ENCODE data around the gene SCAMP5. TPM values are rescaled to one million over a fixed set of nuclear protein-coding genes. Genes with fewer than 3 reads are reported as not detected.

The SCAMP5 gene
- total RNA-seq, 1 experiment from 2014 or later = 11.8 TPM

GRCh38 chr15:75044258-75044878 lies 49.0 kb downstream of the SCAMP5 start:
- H3K27ac Mint-ChIP-seq (ENCODE audit: unreplicated experiment) = peak overlapping the region; percentile 82
- intact Hi-C loops (cut with micrococcal nuclease; ENCODE audit: unreplicated experiment) = no loop called here
- peaks cover 25% of the 10 kb centered on the region for H3K4me1 ChIP-seq
- H3K27me3 ChIP-seq (replicated peaks; ENCODE audit: control insufficient read depth, insufficient read depth, low read length) = no peaks in the 10 kb centered on the region
- no peaks in the 10 kb centered on the region for H3K36me3 Mint-ChIP-seq (ENCODE audit: insufficient read depth, unreplicated experiment)
- H3K4me1 Mint-ChIP-seq (ENCODE audit: low read depth, unreplicated experiment) = peaks cover 26% of the 10 kb centered on the region
- BruUV-seq (replicated peaks) = no TSS peak
- H3K9me3 ChIP-seq = no peaks in the 10 kb centered on the region
- no peak overlapping the region for H3K4me3 ChIP-seq (ENCODE audit: low read depth, low read length)
- TF ChIP-seq CTCF (IDR thresholded peaks at IDR 0.05; ENCODE audit: insufficient read depth in 1 of 2, low read depth in 1 of 2, low read length in 1 of 2, severe bottlenecking in 1 of 2, unreplicated experiment in 1 of 2) = no peak
- CTCF ChIA-PET = interaction anchor here (0.9 to 2.5 kb wide), 4 partner anchors 10 to 157 kb away, joined by 3 to 25 read pairs (median 4); partner anchors contain the start of gene C15orf39
- POLR2A ChIA-PET = interaction anchor here (0.6 to 1.1 kb wide), 2 partner anchors 21 kb away, joined by 3 to 5 read pairs; partner anchors contain the start of gene PPCDC
- no peaks in the 10 kb centered on the region; the same call in 1 of the 2 replicates for H3K36me3 ChIP-seq (ENCODE audit: control insufficient read depth, insufficient read depth, low read length)
- no peaks in the 10 kb centered on the region for H3K9me3 Mint-ChIP-seq (ENCODE audit: unreplicated experiment)
- no peak overlapping the region for H3K4me3 Mint-ChIP-seq (ENCODE audit: unreplicated experiment)
- H3K27me3 Mint-ChIP-seq (ENCODE audit: insufficient read depth, unreplicated experiment) = no peaks in the 10 kb centered on the region
- no peak for DNase-seq

- no peaks in the 10 kb centered on the region for H3K27me3 ChIP-seq (replicated peaks; ENCODE audit: control insufficient read depth, insufficient read depth, low read length)
- H3K36me3 ChIP-seq (ENCODE audit: control insufficient read depth, insufficient read depth, low read length) = no peaks in the 10 kb centered on the region; the same call in 1 of the 2 replicates
- H3K9me3 ChIP-seq = no peaks in the 10 kb centered on the region
- H3K4me1 ChIP-seq = peaks cover 23% of the 10 kb centered on the region
- ChIA-PET CTCF (no interaction called here), POLR2A (no interaction called here)
- no peak overlapping the region for H3K27ac Mint-ChIP-seq (ENCODE audit: unreplicated experiment)
- H3K4me3 ChIP-seq (ENCODE audit: low read depth, low read length) = no peak overlapping the region
- no peaks in the 10 kb centered on the region for H3K9me3 Mint-ChIP-seq (ENCODE audit: unreplicated experiment)
- TF ChIP-seq CTCF (IDR thresholded peaks at IDR 0.05; ENCODE audit: insufficient read depth in 1 of 2, low read depth in 1 of 2, low read length in 1 of 2, severe bottlenecking in 1 of 2, unreplicated experiment in 1 of 2) = no peak
- no TSS peak for BruUV-seq (replicated peaks)
- H3K4me1 Mint-ChIP-seq (ENCODE audit: low read depth, unreplicated experiment) = peaks cover 22% of the 10 kb centered on the region
- H3K36me3 Mint-ChIP-seq (ENCODE audit: insufficient read depth, unreplicated experiment) = no peaks in the 10 kb centered on the region
- no peaks in the 10 kb centered on the region for H3K27me3 Mint-ChIP-seq (ENCODE audit: insufficient read depth, unreplicated experiment)
- DNase-seq = no peak
- intact Hi-C loops (cut with micrococcal nuclease; ENCODE audit: unreplicated experiment) = no loop called here
- H3K4me3 Mint-ChIP-seq (ENCODE audit: unreplicated experiment) = no peak overlapping the region
These were observed 50.1 kb downstream of the SCAMP5 start for GRCh38 chr15:75045332-75046015.

GRCh38 chr15:75048394-75048793 lies 53.0 kb downstream of the SCAMP5 start:
- no peak overlapping the region for H3K4me3 ChIP-seq (ENCODE audit: low read depth, low read length)
- H3K36me3 Mint-ChIP-seq (ENCODE audit: insufficient read depth, unreplicated experiment) = no peaks in the 10 kb centered on the region
- intact Hi-C loops (cut with micrococcal nuclease; ENCODE audit: unreplicated experiment) = no loop called here
- no peaks in the 10 kb centered on the region; the same call in 1 of the 2 replicates for H3K36me3 ChIP-seq (ENCODE audit: control insufficient read depth, insufficient read depth, low read length)
- no peaks in the 10 kb centered on the region for H3K27me3 ChIP-seq (replicated peaks; ENCODE audit: control insufficient read depth, insufficient read depth, low read length)
- peaks cover 18% of the 10 kb centered on the region for H3K4me1 ChIP-seq
- no peak overlapping the region for H3K27ac Mint-ChIP-seq (ENCODE audit: unreplicated experiment)
- H3K27me3 Mint-ChIP-seq (ENCODE audit: insufficient read depth, unreplicated experiment) = no peaks in the 10 kb centered on the region
- POLR2A ChIA-PET = no interaction called here
- H3K9me3 ChIP-seq = no peaks in the 10 kb centered on the region
- H3K4me3 Mint-ChIP-seq (ENCODE audit: unreplicated experiment) = no peak overlapping the region
- BruUV-seq (replicated peaks) = no TSS peak
- CTCF ChIA-PET = interaction anchor here (0.9 kb wide), 1 partner anchor 25 kb away, joined by 3 read pairs; no protein-coding TSS in a partner anchor
- DNase-seq = no peak
- H3K4me1 Mint-ChIP-seq (ENCODE audit: low read depth, unreplicated experiment) = peaks cover 10% of the 10 kb centered on the region
- no peaks in the 10 kb centered on the region for H3K9me3 Mint-ChIP-seq (ENCODE audit: unreplicated experiment)
- TF ChIP-seq CTCF (IDR thresholded peaks at IDR 0.05; ENCODE audit: insufficient read depth in 1 of 2, low read depth in 1 of 2, low read length in 1 of 2, severe bottlenecking in 1 of 2, unreplicated experiment in 1 of 2) = no peak
